HepG2 (cell line): ENCODE measurements around the gene COL9A2. TPM values are rescaled to one million over a fixed set of nuclear protein-coding genes. Genes with fewer than 3 reads are reported as not detected.

Experiments used
- CBX2 ChIP-seq, 2 experiments: fragments of 200-600 bp in 1 of 2; sonication (generic); formaldehyde crosslinking in 1 of 2; IDR thresholded peaks; 2 replicates each; pipeline versions ENCODE4 v1.7.0 to v1.8.1; 2018 to 2022; ENCODE audit warnings: low read depth in 2 of 2, low read length in 1 of 2, mild to moderate bottlenecking in 1 of 2, missing genetic modification reagents in 1 of 2
- CCDC6 ChIP-seq: sonication (generic); formaldehyde crosslinking; IDR thresholded peaks from 2 replicates; pipeline ENCODE4 v1.8.1; 2022; ENCODE audit warnings: mild to moderate bottlenecking, missing genetic modification reagents, moderate library complexity
- CHD4 ChIP-seq: fragments of 200-600 bp; sonication (generic); IDR thresholded peaks from 2 replicates; pipeline ENCODE4 v1.7.0; 2017; ENCODE audit warnings: mild to moderate bottlenecking, low read length, borderline replicate concordance
- DDIT3 ChIP-seq: sonication (generic); formaldehyde crosslinking; IDR thresholded peaks from 2 replicates; pipeline ENCODE4 v1.4.0; 2020; ENCODE audit warnings: mild to moderate bottlenecking, missing genetic modification reagents
- FIP1L1 ChIP-seq: fragments of 200-400 bp; formaldehyde crosslinking; IDR thresholded peaks from 2 replicates; pipeline ENCODE4 v1.6.1; 2018; ENCODE audit warnings: low read depth, mild to moderate bottlenecking, low read length, moderate library complexity, borderline replicate concordance; ENCODE audit not compliant: insufficient read depth
- FOSL2 ChIP-seq: sonication (generic); formaldehyde crosslinking; IDR thresholded peaks from 2 replicates; pipeline ENCODE4 v1.4.0; 2020; ENCODE audit warnings: missing genetic modification reagents
- KMT2B ChIP-seq: IDR thresholded peaks from 2 replicates; pipeline ENCODE4 v1.6.1; 2016; ENCODE audit warnings: missing genetic modification reagents, missing compliant biosample characterization
- MAFK ChIP-seq, 2 experiments: IDR thresholded peaks in 1 of 2; conservative IDR thresholded peaks in 1 of 2; 2 replicates each; pipeline ENCODE4 v1.6.1; 2011; ENCODE audit warnings: improper control_type of control experiment in 2 of 2, low read length in 2 of 2
- MEF2D ChIP-seq: sonication (generic); formaldehyde crosslinking; IDR thresholded peaks from 2 replicates; pipeline ENCODE4 v1.5.1; 2020; ENCODE audit warnings: mild to moderate bottlenecking, missing genetic modification reagents
- NFE2 ChIP-seq: sonication (generic); formaldehyde crosslinking; IDR thresholded peaks from 2 replicates; pipeline ENCODE4 v1.4.0; 2020; ENCODE audit warnings: missing genetic modification reagents
- NKX3-1 ChIP-seq: sonication (generic); formaldehyde crosslinking; IDR thresholded peaks from 2 replicates; pipeline ENCODE4 v1.5.0; 2020; ENCODE audit warnings: missing genetic modification reagents
- STAG1 ChIP-seq: sonication (generic); formaldehyde crosslinking; IDR thresholded peaks from 2 replicates; pipeline ENCODE4 v1.4.0; 2020; ENCODE audit warnings: missing genetic modification reagents
- TERF1 ChIP-seq: sonication (generic); formaldehyde crosslinking; IDR thresholded peaks from 2 replicates; pipeline ENCODE4 v1.8.0; 2022; ENCODE audit warnings: mild to moderate bottlenecking, missing genetic modification reagents, moderate library complexity
- THAP8 ChIP-seq: sonication (generic); formaldehyde crosslinking; IDR thresholded peaks from 2 replicates; pipeline ENCODE4 v1.5.1; 2020; ENCODE audit warnings: missing genetic modification reagents, mild to moderate bottlenecking, borderline replicate concordance
- TOE1 ChIP-seq: sonication (generic); formaldehyde crosslinking; IDR thresholded peaks from 2 replicates; pipeline ENCODE4 v1.4.0; 2020; ENCODE audit warnings: mild to moderate bottlenecking, missing genetic modification reagents
- ZBTB10 ChIP-seq: sonication (generic); formaldehyde crosslinking; IDR thresholded peaks from 2 replicates; pipeline ENCODE4 v1.4.0; 2020; ENCODE audit warnings: missing genetic modification reagents, borderline replicate concordance
- ZBTB8A ChIP-seq: sonication (generic); formaldehyde crosslinking; IDR thresholded peaks from 2 replicates; pipeline ENCODE4 v1.4.0; 2020; ENCODE audit warnings: mild to moderate bottlenecking, low read depth, missing genetic modification reagents, borderline replicate concordance
- ZNF589 ChIP-seq: sonication (generic); formaldehyde crosslinking; conservative IDR thresholded peaks from 2 replicates; pipeline ENCODE4 v1.8.0; 2022; ENCODE audit warnings: mild to moderate bottlenecking, moderate library complexity, missing genetic modification reagents
- ZNF629 ChIP-seq: sonication (generic); formaldehyde crosslinking; conservative IDR thresholded peaks from 2 replicates; pipeline ENCODE4 v1.5.0; 2020; ENCODE audit warnings: missing genetic modification reagents
- ZNF670 ChIP-seq: sonication (generic); formaldehyde crosslinking; IDR thresholded peaks from 2 replicates; pipeline ENCODE4 v1.8.0; 2022; ENCODE audit warnings: mild to moderate bottlenecking, missing genetic modification reagents, borderline replicate concordance
- ZNF7 ChIP-seq: IDR thresholded peaks from 2 replicates; pipeline ENCODE4 v1.6.1; 2016; ENCODE audit warnings: missing biosample characterization, missing genetic modification reagents
- ZNF782 ChIP-seq: sonication (generic); formaldehyde crosslinking; IDR thresholded peaks from 2 replicates; pipeline ENCODE4 v1.4.0; 2020; ENCODE audit warnings: missing genetic modification reagents, mild to moderate bottlenecking, borderline replicate concordance
- ZNF879 ChIP-seq: sonication (generic); formaldehyde crosslinking; IDR thresholded peaks from 2 replicates; pipeline ENCODE4 v1.8.1; 2023; ENCODE audit warnings: missing genetic modification reagents
- ZSCAN20 ChIP-seq: sonication (generic); formaldehyde crosslinking; IDR thresholded peaks from 2 replicates; pipeline ENCODE4 v1.4.0; 2020; ENCODE audit warnings: missing genetic modification reagents, mild to moderate bottlenecking, borderline replicate concordance
- polyA plus RNA-seq, 8 experiments: library from polyadenylated mRNA; depleted of rRNA in 3 of 8; stranded (reverse) in 7 of 8; unstranded in 1 of 8; fragments of >200 nt; fragmentation: Illumina TruSeq in 4 of 8; extraction: Trizol in 4 of 8; gene quantifications; 2 replicates each; pipeline versions ENCODE4 v1.2.1 to v1.2.3, GENCODE V29; 2011 to 2016; ENCODE audit warnings: low read depth in 4 of 8, missing spikeins in 1 of 8, mixed read lengths in 1 of 8; ENCODE audit not compliant: insufficient read depth in 1 of 8
- total RNA-seq, 5 experiments: library from RNA; depleted of rRNA; stranded (reverse); fragments of >200 nt; fragmentation: Illumina TruSeq; extraction: Trizol; gene quantifications; 2 replicates each; pipeline ENCODE4 v1.2.3, GENCODE V29; 2016; ENCODE audit warnings: low read depth in 1 of 5

Gene COL9A2
- total and polyA plus RNA-seq, 2 of the 13 experiments (the other 11 are each of a cell fraction or from before 2014, with no cell fraction given) = 20.2 to 26.9 TPM

GRCh38 chr1:40257688-40258444, 59.2 kb downstream of the COL9A2 start, which contains the start of gene ZMPSTE24 (continued):
- no peak; the same call in 1 of the 2 replicates for TF ChIP-seq CBX2 (IDR thresholded peaks at IDR 0.05; ENCODE audit: low read depth, low read length)
- no peak for TF ChIP-seq CBX2 (CRISPR knock-in tag; IDR thresholded peaks at IDR 0.05; ENCODE audit: low read depth)
- TF ChIP-seq TERF1 (CRISPR knock-in tag) = no peak
- TF ChIP-seq THAP8 = no peak
- no peak for TF ChIP-seq MAFK (conservative IDR thresholded peaks at IDR 0.05 in 1 of 2, IDR thresholded peaks at IDR 0.05 in 1 of 2; ENCODE audit: low read length in 2 of 2)
- 0 out of 2 replicates have a peak, but pooled peaks have one; percentile 34 for TF ChIP-seq NKX3-1
- TF ChIP-seq ZNF629 = no peak
- TF ChIP-seq ZNF879 (CRISPR knock-in tag) = no peak; the same call in 1 of the 2 replicates
- TF ChIP-seq ZBTB8A (CRISPR knock-in tag) = no peak
- TF ChIP-seq ZNF589 (CRISPR knock-in tag) = no peak; the same call in 1 of the 2 replicates
- peak; percentile 98 for TF ChIP-seq ZNF670 (CRISPR knock-in tag)
- no peak; the same call in 1 of the 2 replicates for TF ChIP-seq STAG1 (CRISPR knock-in tag)
- peak; percentile 61; the same call in 1 of the 2 replicates for TF ChIP-seq ZBTB10
- TF ChIP-seq CCDC6 = peak; percentile 81
- TF ChIP-seq DDIT3 (CRISPR knock-in tag) = no peak
- peak; percentile 71 for TF ChIP-seq FOSL2 (CRISPR knock-in tag)
- peak; percentile 84; the same call in 1 of the 2 replicates for TF ChIP-seq FIP1L1
- TF ChIP-seq TOE1 (CRISPR knock-in tag) = 0 out of 2 replicates have a peak, but pooled peaks have one; percentile 51
- TF ChIP-seq ZNF782 (CRISPR knock-in tag) = peak; percentile 90; the same call in 1 of the 2 replicates
- no peak for TF ChIP-seq ZNF7 (CRISPR knock-in tag)
- no peak for TF ChIP-seq CHD4
- TF ChIP-seq MEF2D (CRISPR knock-in tag) = peak; percentile 79; the same call in 1 of the 2 replicates
- no peak for TF ChIP-seq NFE2
- peak; percentile 99 for TF ChIP-seq KMT2B (CRISPR knock-in tag)
- no peak for TF ChIP-seq ZSCAN20 (CRISPR knock-in tag)
